BJ (cell line): Measurements from ENCODE around the gene CYB5A. TPM values are rescaled to one million over a fixed set of nuclear protein-coding genes. Genes with fewer than 3 reads are reported as not detected.
A peak's percentile ranks its signal among the peaks of the same experiment; 100 is the strongest.
"Not testable (repeated sequence)": the region's sequence is repeated elsewhere in the genome, so short reads cannot be mapped to it uniquely, and the experiment has no call there.

Source experiments
- CTCF ChIA-PET: fragments of 350-600 bp; formaldehyde crosslinking; extraction: SDS; loops from one replicate; lab custom pipeline; 2021; ENCODE audit warnings: antibody characterized with exemption, inconsistent platforms; lab: Yijun Ruan, JAX
- POLR2A ChIA-PET: fragments of 300-600 bp; sonication (Branson Sonifier 250); formaldehyde crosslinking; extraction: SDS; loops from one replicate; lab custom pipeline; 2021; ENCODE audit warnings: antibody characterized with exemption; lab: Charles Lee
- DNase-seq: peaks from one replicate; pipeline ENCODE4 v3.0.0-alpha.2; 2011; ENCODE audit warnings: low read depth
- H3K27me3 ChIP-seq: 2 replicates; pipeline ENCODE4 v1.6.0; 2011; ENCODE audit warnings: low read length; ENCODE audit not compliant: control insufficient read depth, insufficient read depth
- H3K36me3 ChIP-seq: 2 replicates; pipeline ENCODE4 v1.5.1; 2011; ENCODE audit warnings: low read length; ENCODE audit not compliant: control insufficient read depth, insufficient read depth
- H3K4me3 ChIP-seq: 2 replicates; pipeline ENCODE4 v1.5.1; 2011; ENCODE audit warnings: low read depth, mild to moderate bottlenecking, control low read depth, low read length
- polyA plus RNA-seq: library from polyadenylated mRNA; depleted of rRNA; stranded (reverse); fragments of >200 nt; gene quantifications from 2 replicates; pipeline ENCODE4 v1.2.3, GENCODE V29; 2011
- TF ChIP-seq, protein P1 (sequence below): IDR thresholded peaks from 2 replicates; pipeline ENCODE4 v1.5.1; 2011; ENCODE audit warnings: low read depth, mild to moderate bottlenecking, control low read depth, inconsistent platforms, low read length, moderate library complexity; ENCODE audit not compliant: insufficient read depth

The CYB5A gene
- polyA plus RNA-seq, 1 experiment: 66.0 TPM

DNA sequence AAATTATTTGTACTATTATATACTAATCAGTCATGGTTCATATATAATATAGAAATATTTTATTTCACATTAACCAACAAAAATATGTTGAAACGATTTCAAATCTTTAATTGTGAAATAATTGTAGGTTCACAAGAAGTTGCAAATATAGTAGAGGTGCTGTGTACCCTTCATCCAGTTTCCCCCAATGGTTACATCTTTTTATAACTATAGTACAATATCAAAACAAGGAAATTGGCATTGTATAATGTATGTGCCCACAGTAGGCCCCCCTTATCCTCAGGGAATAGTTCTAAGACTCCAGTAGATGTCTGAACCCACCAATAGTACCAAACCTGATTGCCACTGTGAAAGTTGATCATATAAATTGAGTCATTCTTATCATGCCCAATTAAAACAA is 7.4 kb upstream of the CYB5A start:
- ChIA-PET CTCF (interaction anchor here (1.8 kb wide), 1 partner anchor 9 kb away, joined by 5 read pairs; no protein-coding TSS in a partner anchor), POLR2A (no interaction called here)
- DNase-seq: no peak
- H3K4me3 ChIP-seq: no peak overlapping the region
- no peaks in the 10 kb centered on the region for H3K27me3 ChIP-seq
- TF ChIP-seq, protein P1, sequence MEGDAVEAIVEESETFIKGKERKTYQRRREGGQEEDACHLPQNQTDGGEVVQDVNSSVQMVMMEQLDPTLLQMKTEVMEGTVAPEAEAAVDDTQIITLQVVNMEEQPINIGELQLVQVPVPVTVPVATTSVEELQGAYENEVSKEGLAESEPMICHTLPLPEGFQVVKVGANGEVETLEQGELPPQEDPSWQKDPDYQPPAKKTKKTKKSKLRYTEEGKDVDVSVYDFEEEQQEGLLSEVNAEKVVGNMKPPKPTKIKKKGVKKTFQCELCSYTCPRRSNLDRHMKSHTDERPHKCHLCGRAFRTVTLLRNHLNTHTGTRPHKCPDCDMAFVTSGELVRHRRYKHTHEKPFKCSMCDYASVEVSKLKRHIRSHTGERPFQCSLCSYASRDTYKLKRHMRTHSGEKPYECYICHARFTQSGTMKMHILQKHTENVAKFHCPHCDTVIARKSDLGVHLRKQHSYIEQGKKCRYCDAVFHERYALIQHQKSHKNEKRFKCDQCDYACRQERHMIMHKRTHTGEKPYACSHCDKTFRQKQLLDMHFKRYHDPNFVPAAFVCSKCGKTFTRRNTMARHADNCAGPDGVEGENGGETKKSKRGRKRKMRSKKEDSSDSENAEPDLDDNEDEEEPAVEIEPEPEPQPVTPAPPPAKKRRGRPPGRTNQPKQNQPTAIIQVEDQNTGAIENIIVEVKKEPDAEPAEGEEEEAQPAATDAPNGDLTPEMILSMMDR: no peak
- no peaks in the 10 kb centered on the region for H3K36me3 ChIP-seq

- no peak for DNase-seq
- Histone ChIP-seq H3K36me3 (no peaks in the 10 kb centered on the region), H3K27me3 (no peaks in the 10 kb centered on the region), H3K4me3 (no peak overlapping the region)
- TF ChIP-seq, protein P1: no peak
- POLR2A ChIA-PET: no interaction called here
- CTCF ChIA-PET: interaction anchor here (1.5 kb wide), 1 partner anchor 98 kb away, joined by 3 read pairs; no protein-coding TSS in a partner anchor
These were observed 2.8 kb upstream of the CYB5A start for GRCh38 chr18:74294526-74294925.

DNA sequence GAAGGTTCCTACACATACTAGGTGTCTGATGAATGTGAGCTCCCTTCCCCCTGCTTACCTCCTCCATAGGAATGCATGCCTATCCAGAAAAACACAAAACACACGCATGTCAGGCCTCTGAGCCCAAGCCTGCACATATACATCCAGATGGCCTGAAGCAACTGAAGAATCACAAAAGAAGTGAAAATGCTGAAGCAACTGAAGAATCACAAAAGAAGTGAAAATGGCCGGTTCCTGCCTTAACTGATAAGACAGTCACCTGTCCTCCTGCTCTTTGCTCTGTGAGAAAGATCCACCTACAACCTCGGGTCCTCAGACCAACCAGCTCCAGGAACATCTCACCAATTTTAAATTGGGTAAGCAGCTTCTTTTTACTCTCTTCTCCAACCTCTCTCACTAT is 1.2 kb upstream of the CYB5A start:
- H3K27me3 ChIP-seq, H3K36me3 ChIP-seq, DNase-seq, H3K4me3 ChIP-seq, POLR2A ChIA-PET: not testable (repeated sequence)
- CTCF ChIA-PET: interaction anchor here (1.5 kb wide), 1 partner anchor 96 kb away, joined by 3 read pairs; no protein-coding TSS in a partner anchor

- TF ChIP-seq, protein P1: no peak
- no peaks in the 10 kb centered on the region for H3K27me3 ChIP-seq
- H3K4me3 ChIP-seq: peak overlapping the region; percentile 76
- no peaks in the 10 kb centered on the region for H3K36me3 ChIP-seq
- DNase-seq: no peak
- POLR2A ChIA-PET: no interaction called here
- CTCF ChIA-PET: no interaction called here
These were observed 737 bp upstream of the CYB5A start for GRCh38 chr18:74292541-74292858.

- CTCF ChIA-PET: interaction anchor here (1.0 kb wide), 1 partner anchor 13 kb away, joined by 5 read pairs; no protein-coding TSS in a partner anchor
- DNase-seq: no peak
- Histone ChIP-seq H3K27me3 (no peaks in the 10 kb centered on the region), H3K36me3 (no peaks in the 10 kb centered on the region), H3K4me3 (peak overlapping the region; percentile 76)
- TF ChIP-seq, protein P1: no peak
- POLR2A ChIA-PET: no interaction called here
These were observed 342 bp downstream of the CYB5A start for GRCh38 chr18:74291472-74291770.

DNA sequence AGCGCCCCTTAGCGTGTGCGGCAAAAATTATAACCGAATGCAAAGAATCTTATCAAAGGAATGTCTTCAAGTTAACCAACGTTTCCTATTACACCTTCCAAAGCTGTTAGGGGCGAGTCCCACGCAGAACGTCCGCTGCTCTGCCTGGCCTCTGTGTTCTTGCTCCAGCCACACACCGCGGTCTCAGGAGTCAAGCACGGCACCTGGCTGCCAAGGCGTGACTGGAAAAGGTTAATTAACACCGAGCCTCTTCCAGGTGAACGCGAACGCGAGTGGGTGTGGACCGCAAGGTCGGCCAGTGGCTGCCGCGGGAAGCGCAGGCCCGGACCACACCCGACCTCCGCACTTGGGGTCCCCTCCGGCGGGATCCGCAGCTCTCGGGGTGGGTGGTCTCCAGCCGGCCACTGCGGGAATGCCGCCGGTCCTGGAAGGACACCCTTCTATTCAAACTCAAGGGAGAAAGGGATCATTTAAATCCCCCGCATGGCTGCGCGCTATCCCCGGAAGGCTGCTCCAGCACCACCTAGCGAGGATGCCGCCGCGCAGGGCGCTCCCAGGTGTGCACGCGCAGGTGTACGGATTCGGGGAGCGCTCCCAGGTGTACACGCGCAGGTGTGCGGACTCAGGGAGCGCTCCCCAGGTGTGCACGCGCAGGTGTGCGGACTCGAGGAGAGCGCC is 830 bp downstream of the CYB5A start:
- H3K4me3 ChIP-seq: peak overlapping the region; percentile 76
- DNase-seq: no peak
- TF ChIP-seq, protein P1: no peak
- no peaks in the 10 kb centered on the region for H3K36me3 ChIP-seq
- ChIA-PET CTCF (interaction anchor here (1.0 to 1.5 kb wide), 3 partner anchors 9 to 32 kb away, joined by 3 to 5 read pairs (median 5); no protein-coding TSS in a partner anchor), POLR2A (no interaction called here)
- no peaks in the 10 kb centered on the region for H3K27me3 ChIP-seq
